Stimulated activated CD8-positive, alpha-beta memory T cell treated with anti-CD3 and anti-CD28 coated beads, Interleukin-12 subunit alpha, Interleukin-12 subunit beta, amount 100 ng/mL, for 4 hours (primary cell): ENCODE data around the gene SLC35A2.
"Not testable (repeated sequence)": the region's sequence is repeated elsewhere in the genome, so short reads cannot be mapped to it uniquely, and the experiment has no call there.

ENCODE experiments used
- DNase-seq: peaks from one replicate; pipeline ENCODE4 v3.0.0-alpha.2; 2020; ENCODE audit warnings: low read depth

The SLC35A2 gene

DNA sequence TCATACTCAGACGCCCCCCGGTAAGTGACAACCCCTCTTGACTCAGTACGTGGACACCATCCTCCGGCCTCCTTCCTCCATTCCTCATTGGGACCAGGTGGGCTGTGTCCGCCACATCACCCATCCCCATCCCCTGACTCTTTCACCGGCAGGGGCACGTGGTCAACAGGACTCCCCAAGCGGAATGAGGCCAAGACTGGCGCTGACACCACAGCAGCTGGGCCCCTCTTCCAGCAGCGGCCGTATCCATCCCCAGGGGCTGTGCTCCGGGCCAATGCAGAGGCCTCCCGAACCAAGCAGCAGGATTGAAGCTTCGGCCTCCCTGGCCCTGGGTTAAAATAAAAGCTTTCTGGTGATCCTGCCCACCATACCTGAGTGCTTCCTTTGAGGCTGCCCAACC is 8.7 kb downstream of the SLC35A2 start:
- DNase-seq, result no peak

DNA sequence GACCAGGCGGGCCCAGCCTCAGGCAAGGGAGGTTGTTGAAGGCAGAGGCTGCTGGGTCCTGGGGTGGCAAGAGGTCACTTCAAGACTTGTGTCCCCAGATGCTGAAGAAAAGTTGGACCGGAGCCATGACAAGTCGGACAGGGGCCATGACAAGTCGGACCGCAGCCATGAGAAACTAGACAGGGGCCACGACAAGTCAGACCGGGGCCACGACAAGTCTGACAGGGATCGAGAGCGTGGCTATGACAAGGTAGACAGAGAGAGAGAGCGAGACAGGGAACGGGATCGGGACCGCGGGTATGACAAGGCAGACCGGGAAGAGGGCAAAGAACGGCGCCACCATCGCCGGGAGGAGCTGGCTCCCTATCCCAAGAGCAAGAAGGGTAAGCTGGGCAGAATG is 9.3 kb downstream of the SLC35A2 start:
- DNase-seq, result no peak

DNA sequence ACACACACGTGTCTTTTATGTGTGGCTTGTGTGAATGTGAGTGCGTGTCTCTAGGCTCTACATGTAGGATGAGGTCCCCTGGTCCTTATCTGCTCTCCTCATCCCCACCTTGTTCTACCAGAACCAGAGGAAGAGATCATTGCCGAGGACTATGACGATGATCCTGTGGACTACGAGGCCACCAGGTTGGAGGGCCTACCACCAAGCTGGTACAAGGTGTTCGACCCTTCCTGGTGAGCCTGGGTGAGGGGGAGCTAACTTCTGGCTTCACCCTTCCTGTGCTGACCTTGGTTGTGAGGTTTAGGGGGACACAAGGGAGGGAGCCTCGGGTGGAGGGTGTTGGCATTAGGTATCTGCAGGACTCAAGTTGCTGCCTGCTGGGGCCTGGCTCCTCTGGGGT is 10.4 kb downstream of the SLC35A2 start:
- DNase-seq, result no peak

DNA sequence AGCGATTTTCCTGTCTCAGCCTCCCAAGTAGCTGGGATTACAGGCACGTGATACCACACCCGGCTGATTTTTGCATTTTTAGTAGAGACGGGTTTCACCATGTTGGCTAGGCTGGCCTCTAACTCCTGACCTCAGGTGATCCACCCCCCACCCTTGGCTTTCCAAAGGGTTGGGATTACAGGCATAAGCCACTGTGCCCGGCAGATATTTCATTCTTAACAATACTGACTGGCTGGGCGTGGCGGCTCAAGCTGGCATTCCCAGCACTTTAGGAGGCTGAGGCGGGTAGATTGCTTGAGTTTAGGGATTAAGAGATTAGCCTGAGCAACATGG is 12.4 kb downstream of the SLC35A2 start:
- no peak for DNase-seq

DNA sequence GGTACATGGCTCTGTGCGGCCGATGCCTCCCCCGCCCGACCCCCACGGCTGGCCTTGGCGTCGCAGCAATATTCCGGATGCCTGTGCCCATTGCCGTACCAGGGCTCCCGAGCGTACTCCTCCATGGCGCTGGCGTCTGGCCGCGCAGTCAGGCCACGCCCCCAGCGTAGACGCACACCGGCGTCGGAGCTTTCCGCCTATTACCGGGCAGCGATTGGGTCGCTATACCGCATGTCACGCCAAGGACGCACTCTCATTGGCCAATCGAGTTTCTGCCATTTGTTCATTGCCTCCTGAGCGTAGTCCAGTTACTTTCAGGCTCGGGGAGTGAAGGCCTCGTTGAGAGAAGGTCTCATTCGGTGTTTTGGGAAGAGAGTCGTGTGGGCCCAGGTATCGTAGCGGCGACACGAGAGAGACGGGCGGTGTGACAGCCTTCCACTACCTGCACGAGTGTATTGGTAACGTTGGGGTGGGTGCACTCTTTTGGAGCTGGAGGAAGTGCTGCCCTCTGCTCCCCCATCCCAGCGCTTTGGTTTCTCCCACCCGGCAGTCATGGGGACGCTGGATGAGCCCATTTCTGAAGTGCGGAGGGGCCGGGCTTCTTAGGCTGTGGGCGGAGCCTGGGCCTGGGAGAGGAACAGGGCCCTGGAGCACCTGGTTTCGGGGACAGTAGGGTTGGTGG is 13.7 kb downstream of the SLC35A2 start, which contains the start of the genes PQBP1 and TIMM17B:
PQBP1 (plus strand) TSS at position 306 of the 682 bp plus-strand sequence. CDS start 580 bp downstream, outside the sequence.
TIMM17B (minus strand) TSS at position 144 of the 682 bp plus-strand sequence; CDS start at position 125, 19 bp downstream.
- DNase-seq, result peak; percentile 72

DNA sequence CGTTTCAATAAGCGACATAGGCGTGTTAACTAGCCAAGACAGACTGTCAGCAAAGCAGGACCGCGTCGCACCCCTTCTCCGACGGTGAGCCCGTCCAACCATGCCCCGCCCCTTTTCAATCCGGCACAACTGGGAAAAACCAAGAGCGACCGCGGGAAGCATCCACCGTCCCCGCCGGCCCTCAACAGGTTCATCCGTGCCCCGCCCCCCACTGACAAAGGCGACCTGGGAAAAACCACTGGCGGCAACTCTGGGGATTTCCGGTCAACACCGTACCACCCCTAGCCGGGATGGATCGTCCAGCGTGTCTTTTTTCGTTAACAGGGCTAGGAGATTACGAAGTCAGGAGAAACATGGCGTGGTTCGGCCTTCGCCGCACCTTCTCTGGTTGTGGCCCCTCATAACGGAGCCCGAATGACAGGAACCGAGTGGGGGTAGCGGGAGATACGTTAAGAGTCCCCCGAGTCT is 14.3 kb downstream of the SLC35A2 start:
- no peak for DNase-seq

DNA sequence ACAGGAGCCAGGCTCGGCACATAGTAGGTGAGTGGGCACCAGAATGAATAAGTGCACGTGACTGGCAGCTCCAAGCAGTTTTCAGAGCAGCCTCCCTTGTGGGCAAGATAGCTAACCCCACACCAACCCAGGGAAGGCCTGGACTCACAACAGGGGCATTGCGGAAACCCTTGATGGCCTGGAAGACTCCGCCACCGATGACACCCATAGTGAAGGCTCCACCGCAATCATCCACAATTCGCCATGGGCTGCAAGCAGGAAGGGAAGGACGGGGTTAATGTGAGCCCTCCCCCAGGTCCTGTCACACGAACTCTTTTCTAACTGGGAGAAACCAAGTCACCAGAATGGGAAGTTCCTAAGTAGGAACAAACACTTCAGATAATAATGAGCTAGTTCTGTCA is 14.8 kb downstream of the SLC35A2 start:
- DNase-seq, result no peak

DNA sequence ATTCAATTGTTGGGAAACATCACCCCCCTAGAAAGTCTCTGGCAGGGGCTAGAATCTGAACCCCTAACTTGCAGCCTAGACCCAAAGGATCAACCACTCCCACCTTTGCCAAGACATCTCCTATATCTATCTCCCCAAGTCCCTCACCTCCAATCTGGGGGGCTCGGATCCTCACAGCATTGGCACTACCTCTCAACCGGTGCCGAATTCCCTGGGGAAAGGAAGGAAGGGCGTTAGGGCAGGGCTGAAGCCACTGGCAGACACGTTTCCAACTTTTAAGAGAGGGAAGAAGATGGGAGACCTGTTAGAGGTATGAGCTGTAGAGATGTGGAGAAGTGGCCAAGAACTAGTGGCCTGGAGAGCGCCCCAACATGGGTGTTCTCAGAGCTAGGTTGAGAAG is 16.6 kb downstream of the SLC35A2 start:
- DNase-seq, result no peak

DNA sequence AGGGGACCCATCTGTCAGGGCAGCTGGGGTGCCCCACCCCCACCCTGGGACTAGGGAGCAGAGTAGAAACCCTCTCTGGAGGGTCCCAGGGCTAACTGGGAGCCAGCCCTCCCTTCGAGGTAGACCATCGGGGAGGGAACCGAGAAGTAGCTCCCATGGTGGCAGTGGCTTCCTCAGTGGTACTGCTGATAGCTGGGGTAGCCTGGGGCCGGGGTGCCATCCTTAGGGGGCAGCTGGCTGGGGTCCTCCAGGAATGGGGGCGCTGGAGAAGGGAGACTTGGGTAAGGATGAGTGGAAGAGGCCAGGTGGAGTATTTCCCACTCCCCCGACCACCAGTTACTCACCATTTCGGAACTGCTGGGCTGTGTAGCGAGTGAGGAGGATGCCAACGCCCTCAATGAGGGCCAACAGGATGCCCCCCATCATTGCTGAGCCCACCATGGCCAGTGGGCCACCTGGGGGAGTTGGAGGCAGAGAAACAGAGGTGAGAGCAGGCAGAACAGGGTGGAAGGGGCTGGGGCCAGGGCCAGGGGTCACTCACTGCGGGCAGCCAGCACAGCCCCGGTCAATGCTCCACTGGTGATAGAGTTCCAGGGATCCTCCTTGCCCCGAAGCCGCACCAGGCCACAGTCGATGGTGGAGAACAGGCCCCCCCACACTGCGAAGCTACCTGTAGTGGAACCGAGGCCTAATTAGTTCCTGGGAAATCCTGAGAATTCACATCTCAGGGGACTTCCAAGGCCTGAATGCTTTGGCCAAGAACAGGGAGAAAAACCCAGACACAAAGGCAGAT is 17.7 kb downstream of the SLC35A2 start:
- no peak for DNase-seq

DNA sequence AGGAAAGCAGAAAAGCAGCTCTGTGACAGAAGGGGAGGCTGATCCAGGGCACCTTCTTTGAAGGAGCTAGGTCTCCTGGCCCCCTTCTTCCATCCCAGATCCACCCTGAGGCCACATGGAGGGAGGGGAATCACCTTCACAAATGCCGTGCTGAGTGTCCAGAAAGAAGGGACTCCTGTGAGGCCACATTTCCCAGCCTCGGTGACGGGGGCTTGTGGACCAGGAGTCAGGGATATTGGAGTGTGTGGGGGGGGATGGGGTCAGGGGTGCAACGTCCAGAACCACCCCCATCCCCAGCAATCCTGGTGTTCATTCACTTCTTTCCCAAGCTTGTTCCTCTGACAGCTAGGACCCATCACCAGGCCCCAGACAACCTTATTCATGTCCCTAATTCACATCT is 18.6 kb downstream of the SLC35A2 start:
- DNase-seq, result no peak

DNA sequence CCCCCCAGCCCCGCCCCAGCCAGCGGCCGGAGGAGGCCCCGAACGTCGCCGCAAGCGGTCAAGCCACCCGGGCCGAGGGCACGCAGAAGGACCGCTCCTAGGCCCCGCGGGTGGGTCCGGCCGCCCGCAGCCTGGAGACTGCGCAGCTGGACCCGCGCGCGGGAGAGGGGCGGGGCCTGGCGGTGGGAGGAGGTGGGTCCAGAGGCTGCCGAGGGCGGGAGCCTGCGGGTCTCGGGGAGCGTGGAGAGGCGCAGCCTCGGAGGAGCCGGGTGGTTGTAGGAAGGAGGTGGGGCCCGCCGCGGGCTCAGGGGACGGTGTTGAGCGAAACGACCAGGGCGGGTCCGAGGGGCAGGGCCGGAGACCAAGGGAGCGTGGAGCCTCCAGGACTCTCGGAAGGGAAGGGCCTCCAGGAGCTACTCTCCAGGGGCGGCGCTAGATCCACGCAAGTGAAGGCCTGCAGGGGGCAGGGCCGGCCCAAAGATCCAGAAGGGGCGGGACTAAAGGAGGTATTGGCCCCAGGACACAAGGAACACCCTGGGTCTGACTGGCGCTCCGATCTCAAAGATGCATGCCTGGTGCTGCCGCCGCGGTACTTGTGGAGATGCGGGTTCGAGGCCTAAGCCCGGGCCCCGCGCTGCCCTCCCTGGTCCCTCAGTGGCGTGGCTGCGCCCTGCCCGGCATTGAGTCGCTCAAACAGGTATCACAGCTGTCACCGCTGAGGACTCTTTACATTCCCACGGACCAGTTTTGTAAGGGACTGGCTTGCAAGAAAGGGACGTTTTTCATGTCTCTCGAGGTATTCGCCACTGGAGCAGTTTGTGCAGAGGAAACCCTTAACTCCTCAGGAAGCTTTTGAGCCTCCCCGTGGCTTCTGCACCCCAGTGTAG is 19.8 kb downstream of the SLC35A2 start:
- peak; percentile 45 for DNase-seq

DNA sequence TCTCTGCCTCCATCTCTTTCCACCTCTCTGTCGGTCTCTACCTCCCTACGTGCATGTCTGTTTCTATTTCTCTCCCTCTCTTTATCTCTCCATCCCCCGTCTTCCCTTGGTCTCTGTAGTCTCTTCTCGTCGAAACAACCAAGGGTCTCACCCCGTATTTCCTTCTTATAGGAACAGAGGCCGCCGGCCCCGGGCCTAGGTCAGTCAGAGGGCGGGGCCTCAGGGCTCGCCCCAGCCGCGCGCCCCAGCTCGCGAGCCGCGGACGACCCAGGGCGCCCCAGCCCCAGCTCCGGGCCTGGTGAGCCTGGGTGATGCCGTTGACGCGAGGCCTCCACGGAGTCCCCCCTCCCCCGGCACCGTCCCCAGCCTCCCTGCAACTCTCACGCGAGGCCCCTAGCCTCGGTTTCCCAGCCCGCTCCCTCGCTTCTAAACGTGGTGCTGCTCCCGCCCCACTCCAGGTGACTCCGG is 20.5 kb downstream of the SLC35A2 start:
- no peak for DNase-seq

DNA sequence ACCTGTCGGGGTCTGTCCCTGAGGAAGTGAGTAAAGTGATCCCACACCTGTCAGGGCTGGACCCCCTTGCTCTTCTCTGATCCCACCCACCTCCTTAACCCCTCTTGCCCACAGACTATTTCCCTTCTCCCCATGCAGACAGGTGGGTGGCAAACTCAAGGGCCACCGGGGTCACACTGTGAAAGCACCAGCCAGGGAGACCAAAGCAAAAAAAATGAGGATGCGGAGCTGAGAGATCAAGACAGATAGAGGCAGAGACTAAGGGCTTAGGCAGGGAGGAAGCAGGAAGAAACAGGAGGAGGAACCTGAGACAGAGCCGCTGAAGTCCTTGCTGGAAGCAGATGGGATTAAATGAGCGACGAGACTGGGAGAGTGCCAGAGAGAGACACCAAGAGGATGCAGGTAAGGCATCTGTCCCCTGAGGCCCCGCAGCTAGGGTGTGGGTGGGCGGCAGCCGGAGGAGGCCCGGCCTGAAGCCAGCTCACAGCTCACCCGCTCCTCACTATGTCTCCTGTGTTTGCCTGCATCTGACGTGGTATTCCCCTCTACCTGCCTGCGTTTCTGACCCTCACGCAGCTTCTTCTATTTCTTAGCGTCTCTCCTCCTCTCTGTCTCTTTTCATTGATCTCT is 21.0 kb downstream of the SLC35A2 start:
- DNase-seq, result no peak

DNA sequence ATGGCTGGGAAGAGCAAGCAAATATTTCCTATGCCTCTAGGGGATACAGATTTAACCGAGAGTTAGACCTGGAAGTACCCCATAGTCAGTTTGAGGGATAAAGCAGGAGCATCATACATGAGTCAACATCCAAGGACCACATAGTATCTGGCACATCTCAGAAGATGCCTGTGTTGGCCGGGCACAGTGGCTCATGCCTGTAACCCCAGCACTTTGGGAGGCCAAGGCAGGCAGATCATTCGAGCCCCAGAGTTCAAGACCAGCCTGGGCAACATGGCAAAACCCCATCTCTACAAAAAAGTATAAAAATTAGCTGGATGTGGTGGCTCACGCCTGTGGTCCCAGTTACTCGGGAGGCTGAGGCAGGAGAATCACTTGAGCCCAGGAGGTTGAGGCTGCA is 24.9 kb downstream of the SLC35A2 start:
- DNase-seq, result not testable (repeated sequence)

DNA sequence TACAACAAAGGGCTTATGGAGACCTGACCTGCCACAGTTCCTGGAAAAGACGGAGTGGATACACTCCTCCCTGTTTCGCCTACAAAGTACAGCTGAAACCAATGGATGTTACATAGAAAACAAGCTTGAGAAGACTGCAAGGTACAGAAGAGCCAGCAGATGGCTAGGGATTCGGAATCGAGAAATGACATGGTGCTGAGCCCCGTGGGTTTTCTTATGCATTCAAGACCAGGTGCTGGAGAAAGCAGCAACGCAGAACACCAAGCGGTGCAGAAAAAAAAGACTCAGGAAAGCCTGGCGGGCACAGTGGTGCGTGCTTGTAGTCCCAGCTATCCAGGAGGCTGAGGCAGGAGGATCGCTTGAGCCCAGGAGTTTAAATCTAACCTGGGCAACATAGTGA is 27.7 kb downstream of the SLC35A2 start:
- DNase-seq, result no peak

DNA sequence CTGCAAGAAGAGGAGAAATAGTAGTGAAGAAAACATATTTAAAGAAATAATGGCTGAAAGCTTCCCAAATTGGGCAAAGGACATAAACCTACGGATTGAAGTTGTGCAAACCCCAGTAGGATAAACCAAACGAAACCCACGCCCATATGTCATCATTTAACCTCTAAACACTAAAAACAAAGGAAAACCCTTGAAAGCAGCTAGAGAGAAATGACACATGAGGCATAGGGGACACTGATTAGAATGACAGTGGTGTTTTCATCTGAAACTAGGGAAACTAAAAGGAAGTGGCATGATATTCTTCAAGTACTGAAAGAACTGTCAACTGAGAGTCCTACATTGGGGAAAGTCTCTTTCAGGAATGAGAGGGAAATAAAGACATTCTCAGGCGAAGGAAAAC is 34.5 kb downstream of the SLC35A2 start:
- not testable (repeated sequence) for DNase-seq

DNA sequence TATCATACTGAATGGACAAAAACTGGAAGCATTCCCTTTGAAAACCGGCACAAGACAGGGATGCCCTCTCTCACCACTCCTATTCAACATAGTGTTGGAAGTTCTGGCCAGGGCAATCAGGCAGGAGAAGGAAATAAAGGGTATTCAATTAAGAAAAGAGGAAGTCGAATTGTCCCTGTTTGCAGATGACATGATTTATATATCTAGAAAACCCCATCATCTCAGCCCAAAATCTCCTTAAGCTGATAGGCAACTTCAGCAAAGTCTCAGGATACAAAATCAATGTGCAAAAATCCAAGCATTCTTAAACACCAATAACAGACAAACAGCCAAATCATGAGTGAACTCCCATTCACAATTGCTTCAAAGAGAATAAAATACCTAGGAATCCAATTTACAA is 39.4 kb downstream of the SLC35A2 start:
- DNase-seq, result not testable (repeated sequence)

DNA sequence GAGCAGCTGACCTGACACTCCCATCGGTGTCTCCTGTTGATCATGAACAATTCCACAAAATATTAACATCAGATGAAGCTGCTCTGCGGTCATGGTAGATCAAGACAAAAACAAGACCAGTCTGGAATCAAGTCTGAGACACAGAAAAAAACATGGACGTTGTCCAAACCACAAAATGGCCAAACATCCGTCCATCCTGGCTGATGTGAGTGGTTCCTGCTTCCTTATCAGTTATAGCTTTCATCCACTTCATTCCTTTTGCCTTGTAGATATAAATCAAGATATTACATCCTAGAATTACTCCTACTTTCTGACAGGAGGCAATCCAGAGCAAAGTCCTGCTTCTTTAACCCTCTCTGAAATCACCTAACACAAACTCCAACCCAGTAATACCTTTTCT is 47.2 kb downstream of the SLC35A2 start:
- no peak for DNase-seq

DNA sequence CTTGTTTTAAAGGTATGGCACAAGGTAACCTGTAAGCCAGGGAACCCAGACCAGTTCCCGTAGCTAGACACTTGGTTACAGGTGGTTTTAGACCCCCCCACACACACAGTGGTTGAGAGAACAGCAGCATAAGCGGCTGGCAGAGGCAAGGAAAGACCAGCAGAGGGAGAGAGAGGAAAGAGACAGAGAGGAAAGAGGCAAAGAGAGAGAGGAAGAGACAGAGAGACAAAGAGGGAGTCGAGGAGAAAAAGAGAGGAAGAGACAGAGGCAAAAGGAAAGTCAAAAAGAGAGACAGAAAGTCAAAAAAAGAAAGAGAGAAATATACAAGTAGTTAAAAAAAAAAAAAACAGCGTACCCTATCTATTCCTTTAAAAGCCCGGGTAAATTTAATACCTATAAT is 56.5 kb downstream of the SLC35A2 start:
- no peak for DNase-seq

DNA sequence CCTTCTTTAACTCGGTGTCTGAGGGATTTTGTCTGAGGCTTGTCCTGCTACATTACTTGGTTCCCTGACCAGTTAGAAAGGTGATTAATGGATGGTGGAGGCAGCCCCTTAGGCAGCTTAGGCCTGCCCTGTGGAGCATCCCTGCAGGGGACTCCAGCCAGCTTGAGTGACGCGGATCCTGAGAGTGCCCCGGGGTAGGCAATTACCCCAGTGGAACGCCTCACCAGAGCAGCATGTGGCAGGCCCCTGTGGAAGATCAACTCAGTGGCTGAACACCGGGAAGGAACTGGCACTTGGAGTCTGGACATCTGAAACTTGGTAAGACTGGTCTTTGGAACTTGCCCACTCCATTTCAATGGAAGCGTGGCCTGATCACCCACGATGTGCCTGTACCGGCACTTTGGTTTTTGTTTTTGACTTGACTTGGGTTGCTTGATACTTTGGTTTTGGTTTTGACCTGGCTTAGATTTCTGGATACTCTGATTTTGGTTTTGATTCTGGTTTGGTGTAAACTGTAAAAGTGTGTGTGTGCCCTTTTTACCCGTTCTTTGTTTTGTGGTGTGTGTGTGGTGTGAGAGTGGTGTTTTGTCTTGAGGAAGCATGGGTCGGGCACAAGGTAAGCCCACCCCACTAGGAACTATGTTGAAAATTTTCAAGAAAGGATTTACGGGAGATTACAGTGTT is 57.2 kb downstream of the SLC35A2 start:
- not testable (repeated sequence) for DNase-seq

DNA sequence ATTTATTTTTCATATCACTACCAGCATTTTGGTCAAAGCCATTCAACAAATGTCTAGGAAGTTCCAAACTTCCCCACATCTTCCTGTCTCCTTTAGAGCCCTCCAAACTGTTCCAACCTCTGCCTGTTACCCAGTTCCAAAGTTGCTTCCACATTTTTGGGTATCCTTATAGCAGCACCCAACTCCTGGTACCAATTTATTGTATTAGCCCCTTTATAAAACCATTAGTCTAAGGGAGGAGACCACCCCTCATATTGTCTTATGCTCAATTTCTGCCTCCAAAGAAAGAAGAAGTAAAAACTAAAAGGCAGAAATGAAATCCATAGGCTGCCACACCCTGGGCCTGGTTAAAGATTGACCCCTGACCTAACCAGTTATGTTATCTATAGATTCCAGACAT is 58.0 kb downstream of the SLC35A2 start:
- DNase-seq, result not testable (repeated sequence)
